ENCODE results near the gene SLC6A8.

The SLC6A8 gene

DNA sequence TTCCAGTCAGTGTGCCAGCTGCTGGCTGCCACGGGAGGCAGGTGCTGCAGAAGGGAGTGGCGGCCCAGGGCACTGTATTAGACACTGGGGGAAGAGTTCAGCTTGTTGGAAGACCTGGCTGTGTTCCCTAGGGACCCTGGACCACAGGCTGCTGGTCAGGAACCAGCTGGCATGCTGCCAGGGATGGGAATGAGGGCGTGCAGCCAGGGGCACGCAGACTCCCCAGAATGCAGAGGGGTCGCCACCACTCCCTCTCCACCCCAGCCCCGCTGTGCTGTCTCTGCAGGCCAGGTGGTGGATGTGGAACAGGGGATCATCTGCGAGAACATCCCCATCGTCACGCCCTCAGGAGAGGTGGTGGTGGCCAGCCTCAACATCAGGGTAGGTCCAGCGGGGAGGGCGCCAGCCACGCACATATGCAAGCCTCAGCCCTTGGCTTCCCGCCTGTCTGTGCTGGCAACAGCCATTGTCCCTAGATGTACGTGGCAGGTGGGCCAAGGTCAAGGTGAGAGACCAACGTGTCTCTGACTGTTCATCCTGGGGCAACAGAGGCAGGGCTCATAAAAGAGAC, 49.2 kb downstream of the SLC6A8 start:
- no peak for TF ChIP-seq ZBTB7A (IDR thresholded peaks at IDR 0.05; ENCODE audit: low read depth)
- TF ChIP-seq CREB1 (IDR thresholded peaks at IDR 0.05; ENCODE audit: low read depth) = no peak
- no peak for TF ChIP-seq NFIC (IDR thresholded peaks at IDR 0.05)
- no peak for TF ChIP-seq YY1 (IDR thresholded peaks at IDR 0.05; ENCODE audit: low read depth)
- TF ChIP-seq FOXM1 (IDR thresholded peaks at IDR 0.05; ENCODE audit: borderline replicate concordance, low read depth) = no peak
- TF ChIP-seq TCF12 (IDR thresholded peaks at IDR 0.05; ENCODE audit: low read depth) = no peak
- TF ChIP-seq, protein P1, sequence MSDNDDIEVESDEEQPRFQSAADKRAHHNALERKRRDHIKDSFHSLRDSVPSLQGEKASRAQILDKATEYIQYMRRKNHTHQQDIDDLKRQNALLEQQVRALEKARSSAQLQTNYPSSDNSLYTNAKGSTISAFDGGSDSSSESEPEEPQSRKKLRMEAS (IDR thresholded peaks at IDR 0.05) = no peak
- no peak for TF ChIP-seq TAF1 (IDR thresholded peaks at IDR 0.05; ENCODE audit: low read depth)
- no peak for TF ChIP-seq CEBPB (IDR thresholded peaks at IDR 0.05)
- no peak for TF ChIP-seq TEAD4 (IDR thresholded peaks at IDR 0.05)
- TF ChIP-seq, protein P2, sequence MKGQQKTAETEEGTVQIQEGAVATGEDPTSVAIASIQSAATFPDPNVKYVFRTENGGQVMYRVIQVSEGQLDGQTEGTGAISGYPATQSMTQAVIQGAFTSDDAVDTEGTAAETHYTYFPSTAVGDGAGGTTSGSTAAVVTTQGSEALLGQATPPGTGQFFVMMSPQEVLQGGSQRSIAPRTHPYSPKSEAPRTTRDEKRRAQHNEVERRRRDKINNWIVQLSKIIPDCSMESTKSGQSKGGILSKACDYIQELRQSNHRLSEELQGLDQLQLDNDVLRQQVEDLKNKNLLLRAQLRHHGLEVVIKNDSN (IDR thresholded peaks at IDR 0.05) = no peak
- TF ChIP-seq EGR1 (IDR thresholded peaks at IDR 0.05) = no peak
- TF ChIP-seq, protein P3, sequence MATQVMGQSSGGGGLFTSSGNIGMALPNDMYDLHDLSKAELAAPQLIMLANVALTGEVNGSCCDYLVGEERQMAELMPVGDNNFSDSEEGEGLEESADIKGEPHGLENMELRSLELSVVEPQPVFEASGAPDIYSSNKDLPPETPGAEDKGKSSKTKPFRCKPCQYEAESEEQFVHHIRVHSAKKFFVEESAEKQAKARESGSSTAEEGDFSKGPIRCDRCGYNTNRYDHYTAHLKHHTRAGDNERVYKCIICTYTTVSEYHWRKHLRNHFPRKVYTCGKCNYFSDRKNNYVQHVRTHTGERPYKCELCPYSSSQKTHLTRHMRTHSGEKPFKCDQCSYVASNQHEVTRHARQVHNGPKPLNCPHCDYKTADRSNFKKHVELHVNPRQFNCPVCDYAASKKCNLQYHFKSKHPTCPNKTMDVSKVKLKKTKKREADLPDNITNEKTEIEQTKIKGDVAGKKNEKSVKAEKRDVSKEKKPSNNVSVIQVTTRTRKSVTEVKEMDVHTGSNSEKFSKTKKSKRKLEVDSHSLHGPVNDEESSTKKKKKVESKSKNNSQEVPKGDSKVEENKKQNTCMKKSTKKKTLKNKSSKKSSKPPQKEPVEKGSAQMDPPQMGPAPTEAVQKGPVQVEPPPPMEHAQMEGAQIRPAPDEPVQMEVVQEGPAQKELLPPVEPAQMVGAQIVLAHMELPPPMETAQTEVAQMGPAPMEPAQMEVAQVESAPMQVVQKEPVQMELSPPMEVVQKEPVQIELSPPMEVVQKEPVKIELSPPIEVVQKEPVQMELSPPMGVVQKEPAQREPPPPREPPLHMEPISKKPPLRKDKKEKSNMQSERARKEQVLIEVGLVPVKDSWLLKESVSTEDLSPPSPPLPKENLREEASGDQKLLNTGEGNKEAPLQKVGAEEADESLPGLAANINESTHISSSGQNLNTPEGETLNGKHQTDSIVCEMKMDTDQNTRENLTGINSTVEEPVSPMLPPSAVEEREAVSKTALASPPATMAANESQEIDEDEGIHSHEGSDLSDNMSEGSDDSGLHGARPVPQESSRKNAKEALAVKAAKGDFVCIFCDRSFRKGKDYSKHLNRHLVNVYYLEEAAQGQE (IDR thresholded peaks at IDR 0.05; ENCODE audit: low read depth) = no peak
- TF ChIP-seq RAD21 (IDR thresholded peaks at IDR 0.05; ENCODE audit: low read depth) = no peak
- TF ChIP-seq EP300 (IDR thresholded peaks at IDR 0.05; ENCODE audit: borderline replicate concordance) = no peak

DNA sequence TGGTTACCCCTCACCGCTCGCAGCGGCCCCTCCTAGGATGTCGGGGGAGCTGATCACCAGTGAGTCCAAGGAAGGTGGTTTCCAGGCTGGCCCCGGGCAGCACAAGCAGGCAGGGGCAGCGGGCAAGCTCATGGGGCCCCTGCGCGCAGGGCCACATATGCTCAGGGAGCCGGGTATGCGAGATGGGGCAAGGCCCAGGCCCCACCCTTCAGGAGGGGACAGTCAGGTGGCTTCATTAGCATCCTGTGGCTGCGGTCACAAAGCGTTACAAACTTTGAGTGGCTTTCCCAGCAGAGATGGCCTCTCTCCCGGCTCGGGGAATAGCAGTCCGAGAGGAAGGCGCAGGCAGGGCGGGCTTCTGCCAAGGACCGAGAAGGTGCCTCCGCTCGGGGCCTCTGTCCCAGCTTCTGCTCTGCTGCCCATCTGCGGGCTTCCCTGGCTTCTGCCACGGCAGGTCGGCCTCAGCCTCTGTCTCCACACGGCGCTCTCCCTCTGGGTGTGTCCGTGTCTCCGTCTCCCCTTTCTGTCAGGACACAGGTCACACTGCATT, 50.4 kb downstream of the SLC6A8 start:
- no peak for TF ChIP-seq RAD21 (IDR thresholded peaks at IDR 0.05; ENCODE audit: low read depth)
- no peak for TF ChIP-seq TEAD4 (IDR thresholded peaks at IDR 0.05)
- TF ChIP-seq, protein P1 (IDR thresholded peaks at IDR 0.05) = no peak
- TF ChIP-seq YY1 (IDR thresholded peaks at IDR 0.05; ENCODE audit: low read depth) = no peak
- no peak for TF ChIP-seq CEBPB (IDR thresholded peaks at IDR 0.05)
- TF ChIP-seq TAF1 (IDR thresholded peaks at IDR 0.05; ENCODE audit: low read depth) = no peak
- no peak for TF ChIP-seq FOXM1 (IDR thresholded peaks at IDR 0.05; ENCODE audit: borderline replicate concordance, low read depth)
- no peak for TF ChIP-seq CREB1 (IDR thresholded peaks at IDR 0.05; ENCODE audit: low read depth)
- no peak for TF ChIP-seq EP300 (IDR thresholded peaks at IDR 0.05; ENCODE audit: borderline replicate concordance)
- TF ChIP-seq NFIC (IDR thresholded peaks at IDR 0.05) = no peak
- no peak for TF ChIP-seq ZBTB7A (IDR thresholded peaks at IDR 0.05; ENCODE audit: low read depth)
- TF ChIP-seq, protein P3 (IDR thresholded peaks at IDR 0.05; ENCODE audit: low read depth) = no peak
- no peak for TF ChIP-seq TCF12 (IDR thresholded peaks at IDR 0.05; ENCODE audit: low read depth)
- TF ChIP-seq EGR1 (IDR thresholded peaks at IDR 0.05) = no peak
- TF ChIP-seq, protein P2 (IDR thresholded peaks at IDR 0.05) = no peak

DNA sequence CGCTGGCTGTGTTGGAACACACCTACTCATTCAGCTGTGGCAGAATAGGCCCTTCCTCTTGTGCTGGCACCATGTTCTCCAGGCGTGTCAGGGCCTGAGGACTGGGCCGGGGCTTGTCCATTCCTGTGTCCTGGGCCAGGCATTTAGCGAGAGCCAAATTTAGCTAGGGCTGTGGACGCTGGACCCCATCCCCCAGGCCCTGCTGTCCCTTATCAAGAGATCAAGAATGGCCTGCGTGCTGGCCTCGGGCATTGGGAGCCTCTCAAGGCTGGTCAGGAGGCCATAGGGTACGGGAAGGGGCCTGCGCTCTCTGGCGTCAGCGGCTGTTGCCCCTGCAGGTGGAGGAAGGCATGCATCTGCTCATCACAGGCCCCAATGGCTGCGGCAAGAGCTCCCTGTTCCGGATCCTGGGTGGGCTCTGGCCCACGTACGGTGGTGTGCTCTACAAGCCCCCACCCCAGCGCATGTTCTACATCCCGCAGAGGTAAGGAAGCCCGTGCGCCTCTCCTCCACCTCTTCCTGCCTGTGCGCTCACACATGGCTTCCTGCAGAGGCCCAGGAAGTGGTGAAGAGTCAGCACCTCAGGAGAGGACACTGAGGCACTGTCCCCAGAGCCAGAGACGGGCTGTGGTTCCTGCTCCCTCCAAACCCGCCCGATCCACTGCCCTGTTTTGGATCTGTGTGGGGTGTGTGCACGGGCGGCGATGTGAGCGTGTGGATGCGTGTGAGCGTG, 52.2 kb downstream of the SLC6A8 start:
- TF ChIP-seq FOXM1 (IDR thresholded peaks at IDR 0.05; ENCODE audit: borderline replicate concordance, low read depth) (no peak), RAD21 (IDR thresholded peaks at IDR 0.05; ENCODE audit: low read depth) (no peak), CREB1 (IDR thresholded peaks at IDR 0.05; ENCODE audit: low read depth) (no peak), TAF1 (IDR thresholded peaks at IDR 0.05; ENCODE audit: low read depth) (no peak), EP300 (IDR thresholded peaks at IDR 0.05; ENCODE audit: borderline replicate concordance) (no peak), EGR1 (IDR thresholded peaks at IDR 0.05) (no peak), ZBTB7A (IDR thresholded peaks at IDR 0.05; ENCODE audit: low read depth) (no peak), TCF12 (IDR thresholded peaks at IDR 0.05; ENCODE audit: low read depth) (no peak), CEBPB (IDR thresholded peaks at IDR 0.05) (no peak), NFIC (IDR thresholded peaks at IDR 0.05) (no peak), YY1 (IDR thresholded peaks at IDR 0.05; ENCODE audit: low read depth) (no peak)
- TF ChIP-seq, protein P1 (IDR thresholded peaks at IDR 0.05) = no peak
- TF ChIP-seq, protein P2 (IDR thresholded peaks at IDR 0.05) = no peak
- TF ChIP-seq, protein P3 (IDR thresholded peaks at IDR 0.05; ENCODE audit: low read depth) = no peak

Data from Ishikawa (cell line).